Fibroblast of peridontal ligament (primary cell): ENCODE measurements around the gene TERT.

Source experiments
- DNase-seq: peaks from one replicate; pipeline ENCODE4 v3.0.0-alpha.2; 2010; ENCODE audit errors: extremely low read depth

TERT gene

DNA sequence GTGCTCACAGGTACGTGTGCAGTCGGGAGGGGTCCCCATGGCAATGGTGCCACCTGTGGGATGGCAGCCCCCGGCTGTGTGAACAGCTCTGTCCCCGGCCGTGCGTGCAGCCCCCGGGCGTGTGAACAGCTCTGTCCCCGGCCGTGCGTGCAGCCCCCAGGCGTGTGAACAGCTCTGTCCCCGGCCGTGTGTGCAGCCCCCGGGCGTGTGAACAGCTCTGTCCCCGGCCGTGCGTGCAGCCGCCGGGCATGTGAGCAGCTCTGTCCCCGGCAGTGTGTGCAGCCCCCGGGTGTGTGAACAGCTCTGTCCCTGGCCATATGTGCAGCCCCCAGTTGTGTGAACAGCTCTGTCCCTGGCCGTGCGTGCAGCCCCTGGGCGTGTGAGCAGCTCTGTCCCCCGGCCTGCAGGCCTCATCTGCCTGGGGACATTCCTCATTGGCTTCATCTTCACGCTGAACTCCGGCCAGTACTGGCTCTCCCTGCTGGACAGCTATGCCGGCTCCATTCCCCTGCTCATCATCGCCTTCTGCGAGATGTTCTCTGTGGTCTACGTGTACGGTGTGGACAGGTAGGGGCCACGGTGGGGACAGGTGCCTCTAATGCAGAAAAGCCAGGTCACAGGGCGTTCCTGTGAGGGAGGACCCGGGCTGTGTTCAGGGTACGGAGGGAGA, 75.6 kb downstream of the TERT start:
- DNase-seq = no peak

DNA sequence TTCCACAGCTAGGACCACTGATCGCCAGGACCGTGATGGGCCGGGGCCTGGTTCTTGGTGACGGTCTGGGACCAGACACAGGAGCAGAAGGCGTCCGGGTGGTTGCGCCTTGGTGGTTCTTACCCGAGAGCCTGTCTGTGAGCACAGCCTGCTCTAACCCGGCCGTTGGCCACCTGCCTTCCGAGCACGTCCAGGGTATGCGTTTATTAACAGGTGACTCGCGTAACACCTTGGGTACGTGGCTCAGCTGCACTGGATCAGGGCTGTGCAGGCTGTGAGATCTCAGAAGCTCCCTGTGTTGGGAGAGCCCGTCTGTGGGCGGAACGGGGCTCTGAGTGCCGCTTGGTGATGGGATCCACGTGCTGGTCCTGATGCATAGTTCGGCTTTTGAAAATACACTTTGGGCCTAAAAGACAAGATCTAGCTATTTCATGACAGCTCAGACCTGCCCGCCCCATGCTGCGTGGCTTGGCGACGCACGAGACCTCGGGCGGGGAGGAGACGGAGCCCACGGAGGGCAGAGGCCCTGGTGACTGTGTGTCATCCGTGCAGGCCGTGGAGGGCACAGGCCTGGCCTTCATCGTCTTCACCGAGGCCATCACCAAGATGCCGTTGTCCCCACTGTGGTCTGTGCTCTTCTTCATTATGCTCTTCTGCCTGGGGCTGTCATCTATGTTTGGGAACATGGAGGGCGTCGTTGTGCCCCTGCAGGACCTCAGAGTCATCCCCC, 76.4 kb downstream of the TERT start:
- no peak for DNase-seq

DNA sequence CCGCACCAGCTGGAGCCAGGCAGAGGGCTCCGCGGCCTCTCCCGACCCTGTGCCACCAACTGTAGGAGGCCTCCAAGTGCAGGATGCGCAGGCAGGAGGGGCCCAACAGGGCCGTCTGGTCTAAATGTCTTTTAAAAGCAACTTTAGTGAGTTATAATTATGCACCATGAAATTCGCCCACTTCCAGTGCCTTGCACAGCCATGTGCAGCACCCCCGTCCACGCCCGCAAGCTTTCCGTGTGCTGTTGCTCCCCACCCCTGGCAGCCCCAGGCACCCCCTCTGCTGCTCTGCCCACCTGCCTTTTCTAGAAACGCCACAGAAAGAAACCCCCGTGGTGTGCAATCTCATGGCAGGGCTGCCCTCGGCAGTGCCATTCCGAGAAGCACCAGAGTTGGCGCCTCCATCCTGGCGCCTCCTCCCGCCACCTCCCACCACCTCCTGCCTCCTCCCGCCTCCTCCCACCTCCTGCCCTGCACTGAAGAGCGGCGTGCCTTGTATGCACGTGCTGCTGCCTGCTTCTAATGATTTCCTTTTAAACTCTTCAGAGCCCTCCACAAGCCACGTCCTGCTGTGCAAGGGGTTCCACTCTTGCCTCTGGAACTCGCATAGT, 77.2 kb downstream of the TERT start:
- DNase-seq = no peak

DNA sequence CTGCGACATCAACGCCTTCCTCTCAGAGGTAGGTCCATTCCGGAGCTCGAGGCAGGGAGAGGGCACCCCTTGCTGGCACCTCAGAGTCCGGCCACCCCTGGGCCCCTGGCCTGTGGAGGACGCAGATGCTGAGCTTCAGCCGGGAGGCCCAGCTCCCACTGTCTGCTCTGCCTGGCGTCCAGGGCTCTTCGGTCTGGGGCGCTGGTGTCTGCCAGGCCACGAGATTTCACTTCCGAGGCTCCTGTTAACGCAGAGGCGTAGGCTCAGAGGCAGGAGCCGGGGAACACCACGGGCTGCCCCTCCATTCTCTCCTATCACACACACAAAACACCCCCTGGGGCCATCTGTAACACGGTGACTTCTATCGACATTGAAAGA, 78.0 kb downstream of the TERT start:
- DNase-seq = no peak

DNA sequence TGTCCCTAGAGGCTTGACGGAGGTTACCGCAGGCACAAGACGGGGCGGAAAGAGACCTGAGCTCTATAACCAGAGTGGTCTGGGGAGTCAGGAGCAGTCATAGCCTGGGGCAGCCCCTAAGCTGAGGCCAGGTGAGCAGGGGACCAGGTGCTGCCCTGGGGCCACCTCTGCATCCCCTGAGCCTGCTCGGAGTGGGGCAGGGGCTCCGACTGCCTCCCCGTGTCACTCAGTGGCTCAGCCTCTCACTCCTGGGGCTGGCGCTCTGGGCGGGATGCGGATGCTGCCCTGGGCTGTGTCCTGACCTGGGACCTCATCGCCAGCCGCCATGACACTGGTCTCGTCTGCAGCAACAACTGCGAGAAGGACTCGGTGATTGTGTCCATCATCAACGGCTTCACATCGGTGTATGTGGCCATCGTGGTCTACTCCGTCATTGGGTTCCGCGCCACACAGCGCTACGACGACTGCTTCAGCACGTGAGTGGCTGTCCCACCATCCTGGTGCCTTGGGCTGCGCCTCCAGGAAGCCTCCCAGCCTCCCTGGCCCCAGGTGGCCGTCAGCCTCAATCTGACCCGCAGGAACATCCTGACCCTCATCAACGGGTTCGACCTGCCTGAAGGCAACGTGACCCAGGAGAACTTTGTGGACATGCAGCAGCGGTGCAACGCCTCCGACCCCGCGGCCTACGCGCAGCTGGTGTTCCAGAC, 78.5 kb downstream of the TERT start:
- no peak for DNase-seq

DNA sequence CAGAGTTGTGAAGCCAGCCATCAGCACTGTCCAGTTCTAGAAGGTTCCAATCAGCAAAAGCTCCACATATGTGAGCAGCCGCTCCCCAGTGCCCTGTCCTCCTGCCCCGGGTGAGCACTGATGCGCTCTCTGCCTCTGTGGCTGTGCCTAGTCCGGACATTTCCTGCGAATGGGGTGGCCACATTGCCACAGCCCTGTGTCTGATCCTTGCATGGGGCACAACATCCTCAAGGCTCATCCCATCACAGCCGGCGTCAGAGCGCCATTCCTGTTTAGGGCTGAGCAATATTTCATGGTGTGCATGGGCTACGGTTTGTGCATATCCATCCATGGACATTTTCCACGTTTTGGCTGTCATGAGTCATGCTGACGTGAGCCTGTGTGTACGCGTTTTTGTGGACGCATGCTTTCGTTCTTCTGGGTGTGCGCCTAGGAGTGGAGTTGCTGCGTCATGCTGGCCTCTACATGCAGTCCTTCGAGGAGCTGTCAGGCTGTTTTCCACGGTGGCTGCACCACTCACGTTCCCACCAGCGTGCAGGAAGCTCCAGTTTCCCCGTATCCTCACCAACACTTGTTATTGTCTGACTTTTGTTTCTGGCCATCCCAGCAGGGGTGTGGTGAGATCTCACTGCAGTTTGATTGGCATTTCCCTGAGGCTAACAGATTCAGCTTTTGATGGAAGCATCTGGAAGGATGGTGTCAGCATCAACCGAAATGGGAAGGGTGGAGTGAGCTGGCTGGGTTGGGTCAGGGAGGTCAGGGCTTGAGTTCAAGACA, 79.4 kb downstream of the TERT start:
- no peak for DNase-seq

DNA sequence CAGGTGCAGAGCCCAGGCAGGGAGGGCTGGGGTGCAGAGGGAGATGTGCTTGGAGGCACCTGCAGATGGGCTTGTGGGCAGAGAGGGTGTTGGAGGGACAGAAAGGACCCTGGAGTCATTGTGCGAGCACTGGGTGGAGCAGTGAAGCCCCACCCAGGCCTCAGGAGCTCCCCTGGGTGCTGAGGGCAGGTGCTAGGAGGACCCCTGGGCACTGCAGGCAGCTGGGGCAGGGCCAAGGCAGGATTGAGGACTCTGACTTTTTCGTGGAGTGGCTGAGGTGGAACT, 80.0 kb downstream of the TERT start:
- DNase-seq = no peak

DNA sequence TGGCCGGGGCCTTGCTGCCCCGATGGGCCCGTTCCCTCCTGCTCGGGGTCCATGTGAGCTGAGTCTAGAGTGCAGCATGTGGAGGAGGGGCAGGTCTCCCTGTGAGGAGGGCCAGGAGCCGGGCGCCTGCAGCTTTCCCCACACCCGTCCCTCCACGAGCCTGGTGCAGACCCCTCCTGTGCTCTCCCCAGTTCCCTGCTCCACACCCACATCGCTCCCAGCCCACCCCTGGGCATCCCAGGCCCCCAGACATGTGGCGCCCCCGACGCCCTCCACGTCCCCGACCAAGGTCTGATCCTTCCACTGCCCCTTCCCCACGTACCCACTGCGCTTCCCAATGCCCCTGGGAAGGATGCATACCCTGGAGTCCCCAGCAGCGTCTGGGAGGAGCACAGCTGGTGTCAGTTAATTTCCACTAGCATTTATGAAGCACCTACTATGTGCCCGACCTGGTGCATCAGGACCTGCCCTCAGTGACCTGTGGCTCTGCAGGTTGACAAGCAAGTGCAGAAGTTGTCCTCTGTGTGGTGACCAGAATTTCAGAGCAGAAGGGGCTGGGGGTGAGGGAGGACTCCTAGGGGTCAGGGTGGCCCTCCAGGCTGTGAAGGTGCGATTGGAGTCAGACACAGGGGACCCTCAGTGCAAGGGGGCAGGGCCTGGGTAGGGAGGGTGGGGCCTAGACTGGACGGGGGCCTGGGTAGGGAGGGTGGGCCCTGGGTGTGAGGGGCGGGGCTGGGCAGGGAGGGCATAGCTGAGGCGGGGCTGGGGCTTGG, 80.5 kb downstream of the TERT start:
- no peak for DNase-seq

DNA sequence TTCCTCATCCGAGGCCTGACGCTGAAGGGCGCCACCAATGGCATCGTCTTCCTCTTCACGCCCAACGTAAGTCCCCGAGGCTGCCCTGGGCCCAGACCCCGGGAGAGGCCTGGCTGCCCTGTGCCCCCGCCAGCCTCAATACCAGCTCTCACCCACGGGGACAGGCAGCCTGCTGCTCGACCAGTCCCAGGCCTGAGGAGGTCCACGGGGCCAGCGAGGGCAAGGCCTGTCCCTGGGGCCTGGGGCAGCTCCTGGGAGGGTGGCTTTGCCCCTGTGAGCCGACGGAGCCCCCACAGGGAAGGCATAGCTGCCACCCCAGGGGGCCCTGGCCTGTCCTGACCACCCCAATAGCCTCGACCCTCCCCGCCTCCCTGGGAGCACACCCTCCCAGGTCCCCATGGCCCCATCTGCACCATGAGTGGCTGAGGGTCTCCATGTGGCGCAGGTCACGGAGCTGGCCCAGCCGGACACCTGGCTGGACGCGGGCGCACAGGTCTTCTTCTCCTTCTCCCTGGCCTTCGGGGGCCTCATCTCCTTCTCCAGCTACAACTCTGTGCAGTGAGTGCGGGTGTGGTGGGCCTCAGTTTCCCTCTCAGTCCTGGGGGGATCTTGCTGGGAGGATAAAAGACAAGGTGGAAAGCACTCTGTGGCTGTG, 81.2 kb downstream of the TERT start:
- no peak for DNase-seq

DNA sequence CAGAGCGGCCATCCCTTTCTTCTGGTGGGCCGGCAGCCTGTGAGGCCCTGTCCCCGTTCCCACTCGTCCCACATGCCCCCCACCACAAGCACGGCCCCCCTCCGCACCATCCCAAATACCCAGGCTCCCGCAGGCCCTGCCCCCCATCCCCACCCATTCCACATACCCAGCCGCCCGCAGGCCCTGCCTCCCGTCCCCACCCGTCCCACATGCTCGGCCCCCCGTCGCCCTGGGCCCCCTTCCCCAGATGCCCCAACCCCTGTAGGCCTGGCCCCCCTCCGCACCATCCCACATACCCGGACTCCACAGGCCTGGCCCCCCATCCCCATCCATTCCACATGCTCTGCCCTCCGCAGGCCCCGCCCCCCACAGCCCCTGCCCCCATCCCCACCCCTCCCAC, 82.0 kb downstream of the TERT start:
- DNase-seq = no peak

DNA sequence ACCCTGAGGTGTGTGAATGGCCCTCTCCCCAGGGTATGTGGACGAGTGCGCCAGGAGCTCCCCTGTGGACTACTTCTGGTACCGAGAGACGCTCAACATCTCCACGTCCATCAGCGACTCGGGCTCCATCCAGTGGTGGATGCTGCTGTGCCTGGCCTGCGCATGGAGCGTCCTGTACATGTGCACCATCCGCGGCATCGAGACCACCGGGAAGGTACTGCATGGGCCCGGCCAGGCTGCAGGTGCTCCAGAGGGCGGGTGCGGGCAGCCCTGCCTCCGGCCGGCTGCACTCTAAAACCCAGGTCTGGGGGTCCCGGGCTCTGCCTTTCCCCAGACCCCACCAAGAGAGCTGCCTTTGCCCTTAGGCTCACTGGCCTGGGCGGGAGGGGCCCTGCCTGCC, 82.6 kb downstream of the TERT start:
- no peak for DNase-seq

DNA sequence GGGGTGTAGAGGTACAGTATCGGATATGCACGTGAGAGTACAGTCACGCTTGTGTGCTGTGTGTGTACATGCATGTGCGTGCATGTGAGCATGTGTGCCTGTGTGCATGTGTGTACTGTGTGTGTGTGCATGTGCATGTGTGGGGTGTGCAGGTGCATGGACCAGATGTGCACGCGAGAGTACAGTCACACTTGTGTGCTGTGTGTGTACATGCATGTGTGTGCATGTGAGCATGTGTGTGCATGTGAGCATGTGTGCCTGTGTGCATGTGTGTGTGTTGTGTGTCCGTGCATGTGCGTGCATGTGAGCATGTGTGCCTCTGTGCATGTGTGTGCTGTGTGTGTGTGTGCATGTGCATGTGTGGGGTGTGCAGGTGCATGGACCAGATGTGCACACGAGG, 83.2 kb downstream of the TERT start:
- no peak for DNase-seq

DNA sequence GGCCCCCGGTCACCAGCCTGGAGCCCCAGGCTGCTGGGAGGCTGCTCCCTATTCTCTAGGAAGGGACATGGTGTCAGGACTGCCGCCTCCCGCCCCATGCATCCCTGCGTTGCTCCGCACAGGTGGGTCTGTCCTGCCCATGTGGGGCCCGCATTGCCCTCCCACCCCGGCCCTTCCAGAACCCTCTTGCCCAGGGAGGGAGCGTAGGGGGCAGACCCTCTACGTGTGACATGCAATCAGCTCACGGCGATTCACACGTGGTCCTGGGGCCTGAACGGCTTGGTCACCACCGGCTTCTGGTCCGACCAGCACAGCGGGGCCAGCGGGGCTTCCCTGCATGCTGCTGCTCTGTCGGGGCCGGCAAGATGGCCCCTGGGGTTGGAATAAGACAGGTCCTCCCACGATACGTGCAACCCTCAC, 84.0 kb downstream of the TERT start:
- no peak for DNase-seq

DNA sequence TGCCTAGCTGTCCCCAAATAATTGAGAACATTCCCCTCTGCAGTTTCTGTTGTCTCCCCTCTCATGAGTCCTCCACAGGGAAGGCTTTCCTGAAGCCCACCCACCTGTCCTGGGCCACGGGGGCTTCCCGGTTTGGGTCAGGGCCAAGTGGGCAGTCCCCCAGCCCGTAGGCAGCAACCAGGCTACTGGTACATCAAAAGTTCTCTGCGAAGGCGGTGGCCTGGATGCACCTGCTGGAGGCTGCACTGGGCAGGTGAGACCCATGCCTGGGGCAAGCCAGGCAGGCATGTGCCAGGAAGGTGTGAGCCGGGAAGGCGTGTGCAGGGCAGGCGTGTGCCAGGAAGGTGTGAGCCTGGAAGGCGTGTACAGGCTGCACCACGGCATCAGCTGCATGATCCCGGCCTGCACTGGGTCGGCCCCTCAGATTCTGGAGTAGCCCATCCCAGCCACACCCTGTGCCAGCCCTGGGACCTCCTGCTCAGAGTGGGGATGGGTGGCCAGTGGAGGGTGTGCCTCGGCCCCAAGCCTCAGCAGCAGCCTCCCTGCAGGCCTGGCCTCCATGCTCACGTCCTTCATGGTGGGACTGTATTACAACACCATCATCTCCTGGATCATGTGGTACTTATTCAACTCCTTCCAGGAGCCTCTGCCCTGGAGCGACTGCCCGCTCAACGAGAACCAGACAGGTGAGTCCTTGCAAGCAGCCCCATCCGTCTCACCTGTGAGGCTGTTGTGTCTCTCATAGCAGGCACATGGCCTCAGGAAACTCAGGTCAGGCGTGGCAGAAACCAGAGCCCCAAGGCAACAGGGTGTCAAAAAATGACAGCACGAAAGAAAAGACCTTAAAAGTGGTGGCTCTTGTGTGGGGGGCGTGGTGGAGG, 84.7 kb downstream of the TERT start:
- no peak for DNase-seq

DNA sequence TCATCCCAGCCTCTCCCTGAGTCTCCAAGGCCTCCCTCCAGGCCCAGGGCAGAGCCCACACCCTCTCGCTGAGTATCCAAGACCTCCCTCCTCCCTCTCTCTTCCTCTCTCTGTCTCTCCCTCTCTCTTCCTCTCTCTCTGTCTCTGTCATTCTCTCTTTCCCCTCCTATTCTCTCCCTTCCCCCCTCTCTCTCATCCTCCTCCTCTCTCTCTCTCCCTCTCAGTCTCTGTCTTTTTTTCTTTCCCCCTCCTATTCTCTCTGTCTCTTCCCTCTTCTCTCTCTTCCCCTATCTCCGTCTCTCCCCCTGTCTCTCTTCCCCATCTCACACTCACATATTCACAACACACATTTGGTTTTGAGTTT, 85.4 kb downstream of the TERT start:
- DNase-seq = no peak

DNA sequence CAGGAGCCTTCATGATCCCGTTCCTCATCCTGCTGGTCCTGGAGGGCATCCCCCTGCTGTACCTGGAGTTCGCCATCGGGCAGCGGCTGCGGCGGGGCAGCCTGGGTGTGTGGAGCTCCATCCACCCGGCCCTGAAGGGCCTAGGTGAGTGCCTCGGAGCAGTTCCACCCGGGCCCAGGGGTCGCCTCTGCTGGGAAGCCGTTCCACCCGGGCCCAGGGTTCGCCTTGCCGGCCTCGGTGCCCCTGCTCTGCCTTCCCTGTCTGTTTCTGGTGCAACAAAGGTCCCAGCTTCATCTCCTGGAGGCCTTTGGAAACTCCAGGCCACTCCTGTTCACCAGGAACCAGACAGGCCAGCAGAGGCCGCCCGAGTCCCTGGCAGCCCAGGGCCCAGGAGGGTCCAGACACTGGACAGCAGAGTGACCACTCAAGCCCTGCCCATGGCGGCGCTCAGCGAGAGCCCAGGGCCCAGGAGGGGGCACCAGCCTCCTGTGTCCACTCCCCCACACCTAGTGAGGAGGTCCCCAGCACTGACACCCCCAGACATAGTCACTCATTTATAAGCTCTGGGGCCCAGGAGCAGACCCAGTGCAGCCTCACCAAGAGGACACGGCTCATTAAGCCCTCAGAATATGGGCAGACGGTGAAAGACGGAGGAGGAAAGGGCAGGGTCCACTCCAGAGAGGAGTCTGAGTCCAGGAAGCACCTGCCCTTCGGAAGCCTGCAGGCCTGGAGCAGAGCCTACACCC, 86.0 kb downstream of the TERT start:
- peak; percentile 4 for DNase-seq

DNA sequence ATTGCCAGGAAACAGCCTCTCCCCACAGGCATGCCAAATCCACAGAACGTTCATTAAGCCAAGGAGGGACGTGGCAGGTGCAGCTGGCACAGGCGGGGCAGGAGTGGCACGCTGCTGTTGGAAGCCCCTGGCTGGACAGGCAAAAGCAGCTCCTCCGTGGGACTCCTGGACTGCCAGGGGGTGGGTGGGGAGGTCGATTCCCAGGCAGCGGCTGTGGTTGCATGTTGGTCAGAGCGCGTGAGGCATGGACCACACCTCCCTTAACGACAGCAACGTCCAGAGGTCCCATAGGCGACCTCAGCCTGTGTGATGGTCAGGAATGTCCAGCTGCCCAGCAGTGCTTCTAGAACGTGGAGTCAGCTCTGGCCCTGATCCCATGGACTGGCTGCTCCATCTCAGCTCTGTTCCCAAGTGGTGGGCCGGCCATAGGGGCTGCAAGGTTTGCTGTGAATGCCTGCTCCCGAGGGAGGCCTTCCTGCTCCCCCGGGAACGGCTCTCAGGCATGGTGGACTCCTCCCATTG, 86.6 kb downstream of the TERT start:
- no peak for DNase-seq

DNA sequence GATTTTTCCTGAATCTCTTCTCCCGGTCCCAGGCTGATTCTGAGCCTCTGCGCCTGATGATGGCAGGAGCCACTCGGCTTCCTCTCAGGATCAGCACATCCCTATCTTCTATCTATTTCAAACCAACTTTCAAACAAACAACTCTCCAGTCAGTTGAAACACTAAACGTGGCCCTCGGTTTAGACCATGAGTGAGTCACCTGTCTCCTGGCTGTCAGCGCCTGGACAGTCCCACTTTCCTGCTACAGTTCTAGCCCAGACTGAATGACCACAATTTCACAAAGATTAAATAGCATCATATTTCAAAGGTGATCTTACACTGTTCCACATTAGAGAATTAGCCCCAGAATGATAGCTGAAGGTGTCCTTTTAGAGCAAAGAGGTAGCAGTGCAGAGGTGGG, 87.3 kb downstream of the TERT start:
- DNase-seq = no peak
